ENCODE measurements around the gene PRDX3. TPM values are rescaled to one million over a fixed set of nuclear protein-coding genes. Genes with fewer than 3 reads are reported as not detected.

PRDX3 gene
- total RNA-seq, 1 experiment from 2014 or later, result 167 TPM

DNA sequence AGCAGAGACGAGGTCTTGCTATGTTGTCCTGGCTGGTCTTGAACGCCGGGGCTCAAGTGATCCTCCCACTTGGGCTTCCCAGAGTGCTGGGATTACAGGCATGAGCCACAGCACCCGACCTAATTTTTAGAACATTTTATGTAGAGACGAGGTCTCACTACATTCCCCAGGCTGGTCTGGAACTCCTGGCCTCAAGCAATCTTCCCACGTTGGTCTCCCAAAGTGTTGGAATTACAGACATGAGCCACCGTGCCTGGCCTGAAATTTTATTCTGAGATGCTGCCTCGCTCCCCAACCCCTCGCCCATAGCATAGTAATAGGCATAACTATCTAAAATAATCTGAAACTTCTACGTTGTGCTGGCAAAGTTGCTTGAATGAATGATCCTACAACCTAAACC, 35.0 kb downstream of the PRDX3 start (continued):
- no peak for TF ChIP-seq ZSCAN18 (CRISPR knock-in tag; IDR thresholded peaks at IDR 0.05)
- TF ChIP-seq, protein P1, sequence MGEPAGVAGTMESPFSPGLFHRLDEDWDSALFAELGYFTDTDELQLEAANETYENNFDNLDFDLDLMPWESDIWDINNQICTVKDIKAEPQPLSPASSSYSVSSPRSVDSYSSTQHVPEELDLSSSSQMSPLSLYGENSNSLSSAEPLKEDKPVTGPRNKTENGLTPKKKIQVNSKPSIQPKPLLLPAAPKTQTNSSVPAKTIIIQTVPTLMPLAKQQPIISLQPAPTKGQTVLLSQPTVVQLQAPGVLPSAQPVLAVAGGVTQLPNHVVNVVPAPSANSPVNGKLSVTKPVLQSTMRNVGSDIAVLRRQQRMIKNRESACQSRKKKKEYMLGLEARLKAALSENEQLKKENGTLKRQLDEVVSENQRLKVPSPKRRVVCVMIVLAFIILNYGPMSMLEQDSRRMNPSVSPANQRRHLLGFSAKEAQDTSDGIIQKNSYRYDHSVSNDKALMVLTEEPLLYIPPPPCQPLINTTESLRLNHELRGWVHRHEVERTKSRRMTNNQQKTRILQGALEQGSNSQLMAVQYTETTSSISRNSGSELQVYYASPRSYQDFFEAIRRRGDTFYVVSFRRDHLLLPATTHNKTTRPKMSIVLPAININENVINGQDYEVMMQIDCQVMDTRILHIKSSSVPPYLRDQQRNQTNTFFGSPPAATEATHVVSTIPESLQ (CRISPR knock-in tag; IDR thresholded peaks at IDR 0.05), result no peak
- no peak for TF ChIP-seq NFYB (CRISPR knock-in tag; conservative IDR thresholded peaks at IDR 0.05; ENCODE audit: low read depth)
- no peak for TF ChIP-seq ARID4B (CRISPR knock-in tag; IDR thresholded peaks at IDR 0.05; ENCODE audit: borderline replicate concordance)
- TF ChIP-seq NFATC4 (CRISPR knock-in tag; IDR thresholded peaks at IDR 0.05), result no peak
- TF ChIP-seq KAT7 (CRISPR knock-in tag; IDR thresholded peaks at IDR 0.05; ENCODE audit: borderline replicate concordance), result no peak
- no peak for TF ChIP-seq OVOL2 (CRISPR knock-in tag; IDR thresholded peaks at IDR 0.05; ENCODE audit: borderline replicate concordance)
- TF ChIP-seq ELF4 (CRISPR knock-in tag; IDR thresholded peaks at IDR 0.05; ENCODE audit: low read depth), result no peak

DNA sequence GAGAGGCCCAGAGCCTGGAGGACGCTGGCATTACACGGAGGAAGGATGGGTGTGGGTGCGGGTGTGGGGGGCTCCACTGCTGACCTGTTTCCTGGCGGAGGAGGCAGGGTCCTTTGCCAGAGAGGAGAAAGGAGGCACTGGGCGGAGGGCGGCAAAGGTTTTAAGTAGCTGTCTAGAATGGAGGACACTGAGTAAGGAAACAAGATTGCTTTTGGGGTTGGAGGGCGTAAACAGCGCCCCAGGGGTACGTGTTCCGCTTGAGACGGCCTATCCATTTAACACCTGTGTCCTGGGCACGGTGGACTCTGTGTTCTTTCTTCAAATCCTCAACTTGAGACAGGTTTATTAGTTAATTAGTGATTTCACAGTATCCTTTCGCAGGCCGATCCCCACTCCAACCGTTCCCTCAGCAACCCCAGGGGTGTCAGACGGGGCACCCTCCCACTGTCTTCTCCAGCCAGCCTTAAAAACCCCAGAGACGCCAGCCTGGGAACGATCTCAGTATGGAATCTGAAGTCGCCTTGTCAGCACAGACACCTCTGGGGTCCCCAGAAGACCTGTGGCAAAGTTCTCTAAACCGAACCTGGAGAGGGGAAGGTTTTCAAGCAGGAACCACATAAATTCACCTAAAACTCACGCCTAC, 37.9 kb downstream of the PRDX3 start:
- ATAC-seq (no peak), DNase-seq (ENCODE audit: low spot score) (no peak)
- ChIA-PET POLR2A (no interaction called here), CTCF (no interaction called here)
- H3K27me3 Mint-ChIP-seq (ENCODE audit: low read depth), result no peaks in the 10 kb centered on the region
- no peaks in the 10 kb centered on the region for H3K9me3 Mint-ChIP-seq
- 0 out of 2 replicates have a peak, but pooled peaks cover 2% of the 10 kb centered on the region for H3K36me3 Mint-ChIP-seq
- no peak overlapping the region for H3K27ac Mint-ChIP-seq
- no peak overlapping the region for H3K4me3 Mint-ChIP-seq
- no peaks in the 10 kb centered on the region for H3K4me1 Mint-ChIP-seq
- no peak for TF ChIP-seq AR (CRISPR knock-in tag; IDR thresholded peaks at IDR 0.05)
- TF ChIP-seq KAT7 (CRISPR knock-in tag; IDR thresholded peaks at IDR 0.05; ENCODE audit: borderline replicate concordance), result no peak
- TF ChIP-seq, protein P1 (CRISPR knock-in tag; IDR thresholded peaks at IDR 0.05), result no peak
- TF ChIP-seq, protein P2, sequence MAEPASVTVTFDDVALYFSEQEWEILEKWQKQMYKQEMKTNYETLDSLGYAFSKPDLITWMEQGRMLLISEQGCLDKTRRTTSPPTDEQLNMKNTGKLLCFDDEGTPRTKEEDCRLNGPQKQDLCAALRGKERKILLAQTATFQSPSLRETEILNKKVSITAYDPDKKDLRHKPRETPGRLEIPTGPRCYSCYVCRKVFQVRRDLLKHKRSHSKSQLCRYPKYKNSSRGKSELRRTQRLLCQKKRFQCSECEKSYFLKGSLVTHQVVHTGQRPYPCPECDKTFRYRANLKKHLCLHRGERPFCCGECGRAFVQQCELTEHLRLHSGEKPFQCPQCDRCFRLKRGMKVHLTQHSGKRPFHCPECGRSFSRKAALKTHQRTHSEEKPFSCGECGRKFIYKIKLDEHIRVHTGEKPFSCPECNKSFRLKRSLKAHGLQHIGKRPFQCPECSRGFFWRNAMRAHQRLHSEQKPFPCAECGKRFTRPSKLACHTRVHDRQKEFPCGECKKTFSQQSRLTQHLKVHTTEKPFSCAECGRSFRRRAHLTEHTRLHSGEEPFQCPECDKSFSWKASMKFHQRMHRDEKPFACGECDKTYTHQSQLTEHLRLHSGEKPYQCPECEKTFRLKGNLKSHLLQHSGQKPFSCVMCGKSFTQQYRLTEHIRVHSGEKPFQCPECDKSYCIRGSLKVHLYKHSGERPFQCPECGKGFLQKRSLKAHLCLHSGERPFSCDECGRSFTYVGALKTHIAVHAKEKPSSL (CRISPR knock-in tag; conservative IDR thresholded peaks at IDR 0.05), result no peak
- no peak for TF ChIP-seq ZNF138 (CRISPR knock-in tag; conservative IDR thresholded peaks at IDR 0.05)
- no peak for TF ChIP-seq HMGA2 (CRISPR knock-in tag; IDR thresholded peaks at IDR 0.05)
- TF ChIP-seq, protein P3, sequence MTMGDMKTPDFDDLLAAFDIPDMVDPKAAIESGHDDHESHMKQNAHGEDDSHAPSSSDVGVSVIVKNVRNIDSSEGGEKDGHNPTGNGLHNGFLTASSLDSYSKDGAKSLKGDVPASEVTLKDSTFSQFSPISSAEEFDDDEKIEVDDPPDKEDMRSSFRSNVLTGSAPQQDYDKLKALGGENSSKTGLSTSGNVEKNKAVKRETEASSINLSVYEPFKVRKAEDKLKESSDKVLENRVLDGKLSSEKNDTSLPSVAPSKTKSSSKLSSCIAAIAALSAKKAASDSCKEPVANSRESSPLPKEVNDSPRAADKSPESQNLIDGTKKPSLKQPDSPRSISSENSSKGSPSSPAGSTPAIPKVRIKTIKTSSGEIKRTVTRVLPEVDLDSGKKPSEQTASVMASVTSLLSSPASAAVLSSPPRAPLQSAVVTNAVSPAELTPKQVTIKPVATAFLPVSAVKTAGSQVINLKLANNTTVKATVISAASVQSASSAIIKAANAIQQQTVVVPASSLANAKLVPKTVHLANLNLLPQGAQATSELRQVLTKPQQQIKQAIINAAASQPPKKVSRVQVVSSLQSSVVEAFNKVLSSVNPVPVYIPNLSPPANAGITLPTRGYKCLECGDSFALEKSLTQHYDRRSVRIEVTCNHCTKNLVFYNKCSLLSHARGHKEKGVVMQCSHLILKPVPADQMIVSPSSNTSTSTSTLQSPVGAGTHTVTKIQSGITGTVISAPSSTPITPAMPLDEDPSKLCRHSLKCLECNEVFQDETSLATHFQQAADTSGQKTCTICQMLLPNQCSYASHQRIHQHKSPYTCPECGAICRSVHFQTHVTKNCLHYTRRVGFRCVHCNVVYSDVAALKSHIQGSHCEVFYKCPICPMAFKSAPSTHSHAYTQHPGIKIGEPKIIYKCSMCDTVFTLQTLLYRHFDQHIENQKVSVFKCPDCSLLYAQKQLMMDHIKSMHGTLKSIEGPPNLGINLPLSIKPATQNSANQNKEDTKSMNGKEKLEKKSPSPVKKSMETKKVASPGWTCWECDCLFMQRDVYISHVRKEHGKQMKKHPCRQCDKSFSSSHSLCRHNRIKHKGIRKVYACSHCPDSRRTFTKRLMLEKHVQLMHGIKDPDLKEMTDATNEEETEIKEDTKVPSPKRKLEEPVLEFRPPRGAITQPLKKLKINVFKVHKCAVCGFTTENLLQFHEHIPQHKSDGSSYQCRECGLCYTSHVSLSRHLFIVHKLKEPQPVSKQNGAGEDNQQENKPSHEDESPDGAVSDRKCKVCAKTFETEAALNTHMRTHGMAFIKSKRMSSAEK (CRISPR knock-in tag; IDR thresholded peaks at IDR 0.05; ENCODE audit: borderline replicate concordance), result no peak
- TF ChIP-seq IRF2 (CRISPR knock-in tag; IDR thresholded peaks at IDR 0.05; ENCODE audit: borderline replicate concordance, low read depth), result no peak
- TF ChIP-seq ZNF121 (CRISPR knock-in tag; IDR thresholded peaks at IDR 0.05), result no peak
